Measurements from ENCODE around the gene CFAP43.

GRCh38 chr10:104139221-104139620 is 92.9 kb downstream of the CFAP43 start:
- TF ChIP-seq TAF1 (IDR thresholded peaks at IDR 0.05; ENCODE audit: borderline replicate concordance, insufficient read depth, low read length), result no peak
- no peak for TF ChIP-seq POLR2AphosphoS5 (IDR thresholded peaks at IDR 0.05; ENCODE audit: low read depth, low read length)
- TF ChIP-seq, protein P1, sequence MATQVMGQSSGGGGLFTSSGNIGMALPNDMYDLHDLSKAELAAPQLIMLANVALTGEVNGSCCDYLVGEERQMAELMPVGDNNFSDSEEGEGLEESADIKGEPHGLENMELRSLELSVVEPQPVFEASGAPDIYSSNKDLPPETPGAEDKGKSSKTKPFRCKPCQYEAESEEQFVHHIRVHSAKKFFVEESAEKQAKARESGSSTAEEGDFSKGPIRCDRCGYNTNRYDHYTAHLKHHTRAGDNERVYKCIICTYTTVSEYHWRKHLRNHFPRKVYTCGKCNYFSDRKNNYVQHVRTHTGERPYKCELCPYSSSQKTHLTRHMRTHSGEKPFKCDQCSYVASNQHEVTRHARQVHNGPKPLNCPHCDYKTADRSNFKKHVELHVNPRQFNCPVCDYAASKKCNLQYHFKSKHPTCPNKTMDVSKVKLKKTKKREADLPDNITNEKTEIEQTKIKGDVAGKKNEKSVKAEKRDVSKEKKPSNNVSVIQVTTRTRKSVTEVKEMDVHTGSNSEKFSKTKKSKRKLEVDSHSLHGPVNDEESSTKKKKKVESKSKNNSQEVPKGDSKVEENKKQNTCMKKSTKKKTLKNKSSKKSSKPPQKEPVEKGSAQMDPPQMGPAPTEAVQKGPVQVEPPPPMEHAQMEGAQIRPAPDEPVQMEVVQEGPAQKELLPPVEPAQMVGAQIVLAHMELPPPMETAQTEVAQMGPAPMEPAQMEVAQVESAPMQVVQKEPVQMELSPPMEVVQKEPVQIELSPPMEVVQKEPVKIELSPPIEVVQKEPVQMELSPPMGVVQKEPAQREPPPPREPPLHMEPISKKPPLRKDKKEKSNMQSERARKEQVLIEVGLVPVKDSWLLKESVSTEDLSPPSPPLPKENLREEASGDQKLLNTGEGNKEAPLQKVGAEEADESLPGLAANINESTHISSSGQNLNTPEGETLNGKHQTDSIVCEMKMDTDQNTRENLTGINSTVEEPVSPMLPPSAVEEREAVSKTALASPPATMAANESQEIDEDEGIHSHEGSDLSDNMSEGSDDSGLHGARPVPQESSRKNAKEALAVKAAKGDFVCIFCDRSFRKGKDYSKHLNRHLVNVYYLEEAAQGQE (IDR thresholded peaks at IDR 0.05; ENCODE audit: insufficient read depth in 1 of 2, low read depth in 2 of 2, low read length in 2 of 2), result no peak
- no peak for TF ChIP-seq FOXP2 (optimal IDR thresholded peaks at IDR 0.05; ENCODE audit: borderline replicate concordance, extremely low read depth, extremely low read length, insufficient read depth)
- no peak for TF ChIP-seq SIN3A (IDR thresholded peaks at IDR 0.05; ENCODE audit: borderline replicate concordance, insufficient read depth, low read length)

Measured in PFSK-1 (cell line).